Esophagus squamous epithelium (tissue), 4 donors: Measurements from ENCODE around the gene DENND4B.
"Not testable (repeated sequence)": the region's sequence is repeated elsewhere in the genome, so short reads cannot be mapped to it uniquely, and the experiment has no call there.

ENCODE experiments used
- CTCF ChIP-seq, 6 experiments: fragments of 450-650 bp in 4 of 6; fragments of 200-600 bp in 2 of 6; sonication (generic) in 2 of 6; IDR thresholded peaks; one replicate each; pipeline ENCODE4 v1.5.1; 2016 to 2019; ENCODE audit warnings: antibody characterized with exemption in 6 of 6, mild to moderate bottlenecking in 4 of 6, moderate library complexity in 4 of 6
- POLR2A ChIP-seq, 4 donors: fragments of 450-650 bp; IDR thresholded peaks; one replicate each; pipeline ENCODE4 v1.6.1; 2017; ENCODE audit warnings: antibody characterized with exemption in 4 of 4, mild to moderate bottlenecking in 4 of 4, moderate library complexity in 3 of 4

GRCh38 chr1:153905908-153906307, 40.6 kb downstream of the DENND4B start:
- not testable (repeated sequence) for TF ChIP-seq CTCF, POLR2A (IDR thresholded peaks at IDR 0.05)
